Naive thymus-derived CD8-positive, alpha-beta T cell (primary cell): ENCODE results near the gene DLST. TPM values are rescaled to one million over a fixed set of nuclear protein-coding genes. Genes with fewer than 3 reads are reported as not detected.

Source experiments
- ATAC-seq, 2 donors: fragments of 150-1000 bp; cut with Tn5 transposase in 1 of 2; sonication (Bioruptor Pico), chemical (Tn5 transposase) in 1 of 2; 1 replicate in 1 of 2; 2 replicates in 1 of 2; pipeline ENCODE4 v1.10.0; 2021; ENCODE audit warnings: mild to moderate bottlenecking in 2 of 2, moderate library complexity in 2 of 2
- POLR2A ChIA-PET: fragments of 350-600 bp; sonication (Branson Sonifier 250); formaldehyde crosslinking; loops from one replicate; lab custom pipeline; 2021; ENCODE audit warnings: antibody characterized with exemption; lab: Charles Lee
- DNase-seq, 10 donors: peaks; one replicate each; pipeline versions ENCODE4 v3.0.0 to v3.0.0-alpha.2; 2020 to 2022
- H3K27ac Mint-ChIP-seq, 10 donors: one replicate each; pipeline ENCODE4 v1.8.0; 2020 to 2022; ENCODE audit warnings: mild to moderate bottlenecking in 10 of 10, mixed read lengths in 10 of 10, moderate library complexity in 4 of 10, inconsistent platforms in 1 of 10
- H3K27me3 Mint-ChIP-seq, 5 donors: one replicate each; pipeline ENCODE4 v1.8.0; 2021 to 2022; ENCODE audit warnings: mixed read lengths in 5 of 5
- H3K36me3 Mint-ChIP-seq, 3 donors: one replicate each; pipeline ENCODE4 v1.8.0; 2020 to 2022; ENCODE audit warnings: mixed read lengths in 3 of 3, mild to moderate bottlenecking in 2 of 3, inconsistent platforms in 1 of 3
- H3K4me1 Mint-ChIP-seq, 4 donors: one replicate each; pipeline ENCODE4 v1.8.0; 2021 to 2022; ENCODE audit warnings: mixed read lengths in 4 of 4
- H3K4me3 Mint-ChIP-seq, 10 donors: one replicate each; pipeline ENCODE4 v1.8.0; 2020 to 2022; ENCODE audit warnings: mild to moderate bottlenecking in 10 of 10, mixed read lengths in 10 of 10, moderate library complexity in 6 of 10, inconsistent platforms in 1 of 10
- H3K9me3 Mint-ChIP-seq, 9 donors: one replicate each; pipeline ENCODE4 v1.8.0; 2020 to 2022; ENCODE audit warnings: mixed read lengths in 9 of 9, mild to moderate bottlenecking in 3 of 9, inconsistent platforms in 1 of 9, moderate library complexity in 1 of 9
- polyA plus RNA-seq, 3 donors: library from polyadenylated mRNA; unstranded; fragments of 300-500 nt; fragmentation: Illumina TruSeq; gene quantifications; one replicate each; pipeline ENCODE4 v1.2.3, GENCODE V29; 2021
- total RNA-seq, 8 experiments: library from RNA in 2 of 8; stranded (reverse) in 2 of 8; gene quantifications; one replicate each; pipeline ENCODE4 v1.2.3 and lab custom pipeline; 2021 to 2026

DLST gene
- total and polyA plus RNA-seq, 5 experiments from 2014 or later, result 8.8 to 120 (median 9.3) TPM

DNA sequence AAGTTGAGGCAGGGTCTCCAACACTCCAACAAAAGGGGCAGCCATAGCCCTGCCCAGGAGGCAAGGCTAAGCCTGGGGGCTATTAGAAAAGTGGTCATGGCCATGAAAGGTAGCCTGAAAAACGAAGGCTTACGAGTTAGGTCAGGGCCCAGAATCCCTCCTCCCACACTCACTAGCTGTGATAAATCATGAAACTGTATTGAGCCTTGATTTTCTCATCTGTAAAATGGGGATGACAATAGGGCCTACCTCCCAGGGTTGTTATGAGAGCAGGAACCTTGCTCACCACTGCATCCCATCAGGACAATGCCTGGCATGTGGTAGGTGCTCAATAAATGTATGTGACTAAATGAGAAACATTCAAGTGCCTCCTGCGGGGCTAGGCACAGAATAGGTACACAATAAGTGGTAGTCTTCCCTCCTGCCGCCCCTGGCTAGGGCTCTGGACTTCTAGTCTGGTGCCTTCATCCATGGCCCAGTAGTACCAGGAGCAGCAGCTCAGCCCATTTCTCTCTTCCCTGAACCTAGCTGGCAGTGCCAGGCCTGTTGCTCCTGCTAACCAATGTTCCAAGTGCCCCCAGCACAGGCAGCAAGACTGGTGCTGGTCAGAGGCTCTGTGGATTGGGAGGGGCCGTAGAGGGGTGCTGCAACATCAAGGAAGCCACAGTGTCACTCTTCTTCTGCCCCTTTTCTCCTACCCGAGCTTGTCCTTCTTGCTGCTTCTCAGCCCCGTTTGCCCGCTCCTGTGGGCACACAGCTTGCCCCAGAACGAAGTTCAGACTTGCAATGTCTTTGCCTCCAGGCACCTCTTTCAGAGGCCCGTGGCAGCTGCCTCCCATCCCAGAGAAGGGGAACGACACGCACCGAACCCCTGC is 65.9 kb downstream of the DLST start:
- H3K27ac Mint-ChIP-seq, result peak overlapping the region in 1 of 10 donors; percentile 37

DNA sequence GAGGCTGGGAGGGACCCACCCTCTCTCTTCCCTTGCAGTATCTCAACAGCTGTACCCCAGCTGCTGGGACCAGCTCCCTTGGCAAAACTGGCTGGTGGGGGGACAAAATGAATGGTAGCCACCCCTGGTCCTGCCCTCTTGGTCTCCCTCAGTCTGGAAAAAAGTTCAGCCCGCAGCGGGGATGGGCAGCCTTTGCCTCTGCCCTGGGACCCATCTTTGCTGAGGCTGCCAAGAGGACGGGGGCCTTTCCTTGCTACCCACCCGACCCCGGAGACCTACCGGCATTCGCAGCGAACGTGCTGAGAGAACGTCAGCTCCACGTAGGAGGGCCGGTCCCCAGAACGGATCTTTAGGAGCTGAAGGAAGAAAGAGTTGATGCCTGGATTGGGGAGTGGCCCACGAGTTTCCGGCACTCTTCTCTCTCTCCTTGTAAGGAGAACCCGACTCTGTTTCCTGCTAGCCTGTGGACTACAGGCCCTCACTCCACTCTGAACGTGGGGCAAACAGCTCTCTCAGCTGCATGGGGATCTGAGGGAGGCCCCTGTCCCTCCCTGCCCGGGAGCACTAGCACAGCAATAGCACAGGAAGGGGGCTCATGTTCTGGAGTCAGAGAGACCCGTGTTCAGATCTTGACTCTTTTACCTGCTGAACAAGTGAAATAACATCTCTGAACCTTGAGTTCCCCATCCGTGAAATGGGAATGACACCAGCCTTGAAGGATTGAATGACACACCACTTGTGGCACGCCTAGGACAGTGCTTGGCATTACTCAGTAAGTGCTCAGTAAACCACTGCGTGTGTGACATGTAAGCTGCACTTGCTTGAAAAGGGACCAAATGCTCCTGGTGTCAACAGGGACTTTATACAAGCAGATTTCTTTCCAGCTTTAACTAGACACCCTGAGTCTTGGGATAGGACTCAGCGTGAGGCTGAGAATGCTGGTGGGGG is 66.8 kb downstream of the DLST start:
- Mint-ChIP-seq H3K27ac (peak overlapping the region in 1 of 10 donors; percentile 50), H3K36me3 (no peaks in the 10 kb centered on the region), H3K27me3 (peaks cover 0 to 9% (median 2%) of the 10 kb centered on the region in 5 donors), H3K9me3 (no peaks in the 10 kb centered on the region), H3K4me1 (peaks cover 7 to 8% (median 8%) of the 10 kb centered on the region in 4 donors), H3K4me3 (no peak overlapping the region)
- no peak for DNase-seq
- POLR2A ChIA-PET, result interaction anchor here (1.0 kb wide), 1 partner anchor 140 kb away, joined by 4 read pairs; no protein-coding TSS in a partner anchor
- ATAC-seq, result no peak

More for the DNA sequence above, 65.9 kb downstream of the DLST start:
- no peaks in the 10 kb centered on the region for H3K36me3 Mint-ChIP-seq
- H3K4me3 Mint-ChIP-seq, result no peak overlapping the region
- ATAC-seq (no peak), DNase-seq (no peak)
- no peaks in the 10 kb centered on the region for H3K9me3 Mint-ChIP-seq
- peaks cover 7 to 17% (median 17%) of the 10 kb centered on the region in 4 donors for H3K4me1 Mint-ChIP-seq
- POLR2A ChIA-PET, result no interaction called here
- peaks cover 0 to 6% (median 2%) of the 10 kb centered on the region in 5 donors for H3K27me3 Mint-ChIP-seq

DNA sequence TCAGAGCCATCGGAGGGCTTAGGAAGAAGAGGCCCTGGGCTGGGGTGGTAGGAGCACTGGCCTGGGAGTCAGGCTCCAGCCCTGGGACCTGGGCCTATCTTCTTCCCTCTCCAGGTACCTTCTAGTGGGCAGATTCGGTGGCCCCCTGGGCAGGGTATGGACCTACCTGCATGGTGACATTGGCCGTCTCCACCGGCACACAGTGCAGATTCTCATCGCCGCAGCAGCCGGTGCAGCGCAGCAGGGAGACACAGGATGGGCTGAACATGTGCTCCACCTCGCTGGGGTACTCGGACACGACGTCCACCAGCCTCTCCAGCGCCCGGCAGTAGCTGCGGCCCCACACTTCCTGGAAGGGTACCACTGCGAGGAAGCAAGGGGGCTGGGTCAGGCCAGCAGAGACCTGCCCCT is 67.5 kb downstream of the DLST start:
- Mint-ChIP-seq H3K4me1 (peaks cover 7 to 8% (median 7%) of the 10 kb centered on the region in 4 donors), H3K36me3 (no peaks in the 10 kb centered on the region), H3K27ac (no peak overlapping the region), H3K4me3 (no peak overlapping the region), H3K27me3 (peaks cover 0 to 12% (median 2%) of the 10 kb centered on the region in 5 donors), H3K9me3 (no peaks in the 10 kb centered on the region)
- DNase-seq, result no peak
- POLR2A ChIA-PET, result interaction anchor here (1.0 kb wide), 1 partner anchor 139 kb away, joined by 4 read pairs; no protein-coding TSS in a partner anchor
- ATAC-seq, result no peak

DNA sequence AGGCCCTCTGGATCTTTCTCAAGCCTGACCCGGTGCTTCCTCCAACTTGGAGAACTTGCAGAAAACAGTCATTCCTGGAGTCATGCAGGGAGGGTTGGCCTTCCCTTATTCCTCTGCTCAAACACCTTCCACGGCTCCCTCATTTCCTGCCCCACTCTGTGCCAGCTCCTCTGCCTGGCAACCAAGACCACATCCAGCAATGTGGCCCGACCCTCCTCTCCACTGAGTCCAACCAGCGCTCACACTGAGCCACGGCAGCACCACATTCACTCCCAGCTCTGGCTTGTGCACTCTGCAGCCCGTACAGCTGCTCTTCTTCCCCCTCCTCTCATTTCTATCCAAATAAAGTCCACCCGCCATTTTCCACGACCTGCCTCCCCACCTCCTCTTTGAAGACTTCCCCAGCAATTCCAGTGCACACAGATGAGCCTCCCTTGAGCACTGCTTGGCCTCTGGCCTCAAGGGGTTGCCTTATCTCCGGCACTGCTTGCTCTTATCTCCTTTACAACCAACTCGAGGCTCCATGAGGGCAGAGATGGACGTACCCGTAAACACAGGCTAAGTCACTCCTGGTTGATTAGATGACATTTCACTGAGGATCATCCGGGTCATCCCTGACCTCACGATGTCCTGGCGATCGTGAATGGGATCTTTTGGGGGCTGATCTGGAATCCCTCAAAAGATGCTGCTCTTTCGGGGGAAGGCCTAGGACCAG is 68.3 kb downstream of the DLST start:
- Mint-ChIP-seq H3K36me3 (no peaks in the 10 kb centered on the region), H3K27me3 (peaks cover 0 to 12% (median 2%) of the 10 kb centered on the region in 5 donors), H3K9me3 (no peaks in the 10 kb centered on the region), H3K27ac (no peak overlapping the region), H3K4me3 (no peak overlapping the region), H3K4me1 (peaks cover 7 to 8% (median 7%) of the 10 kb centered on the region in 4 donors)
- DNase-seq, result no peak
- no peak for ATAC-seq
- POLR2A ChIA-PET, result interaction anchor here (1.0 kb wide), 1 partner anchor 138 kb away, joined by 4 read pairs; no protein-coding TSS in a partner anchor

DNA sequence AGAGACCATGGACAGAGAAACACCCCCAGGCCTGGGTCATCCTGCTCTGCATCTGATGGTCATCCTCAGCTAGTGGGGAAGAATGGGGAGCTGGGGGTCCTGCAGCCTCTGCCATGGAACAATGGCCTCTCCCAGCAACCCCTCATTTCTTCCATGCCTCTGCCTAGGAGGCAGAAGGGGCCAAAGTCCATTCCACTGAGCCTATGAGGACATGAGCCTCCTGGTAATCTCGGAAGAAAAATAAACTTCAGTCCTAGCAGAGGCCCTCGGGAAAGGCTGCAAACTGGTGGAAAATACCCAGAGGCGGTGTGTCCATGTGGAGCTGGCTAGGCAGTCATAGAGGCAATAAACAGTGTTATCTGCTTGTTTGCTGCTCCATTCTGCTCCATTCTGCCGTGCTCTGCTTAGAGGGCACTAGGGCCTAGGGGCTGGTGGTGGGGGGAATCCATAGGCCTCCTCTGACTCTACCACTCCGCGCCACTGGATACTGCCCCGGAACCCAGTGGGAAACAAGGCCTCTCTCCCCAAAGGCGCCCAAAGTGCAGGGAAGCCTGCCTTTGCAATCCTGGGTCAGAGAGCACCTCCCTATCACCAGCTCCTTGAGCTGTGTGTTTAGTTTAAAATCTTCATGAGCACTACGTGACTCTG is 69.2 kb downstream of the DLST start:
- no peak for ATAC-seq
- DNase-seq, result no peak
- peaks cover 0 to 12% (median 2%) of the 10 kb centered on the region in 5 donors for H3K27me3 Mint-ChIP-seq
- no peak overlapping the region for H3K27ac Mint-ChIP-seq
- H3K36me3 Mint-ChIP-seq, result no peaks in the 10 kb centered on the region
- no peak overlapping the region for H3K4me3 Mint-ChIP-seq
- no peaks in the 10 kb centered on the region for H3K9me3 Mint-ChIP-seq
- peaks cover 7 to 8% (median 7%) of the 10 kb centered on the region in 4 donors for H3K4me1 Mint-ChIP-seq
- POLR2A ChIA-PET, result no interaction called here

DNA sequence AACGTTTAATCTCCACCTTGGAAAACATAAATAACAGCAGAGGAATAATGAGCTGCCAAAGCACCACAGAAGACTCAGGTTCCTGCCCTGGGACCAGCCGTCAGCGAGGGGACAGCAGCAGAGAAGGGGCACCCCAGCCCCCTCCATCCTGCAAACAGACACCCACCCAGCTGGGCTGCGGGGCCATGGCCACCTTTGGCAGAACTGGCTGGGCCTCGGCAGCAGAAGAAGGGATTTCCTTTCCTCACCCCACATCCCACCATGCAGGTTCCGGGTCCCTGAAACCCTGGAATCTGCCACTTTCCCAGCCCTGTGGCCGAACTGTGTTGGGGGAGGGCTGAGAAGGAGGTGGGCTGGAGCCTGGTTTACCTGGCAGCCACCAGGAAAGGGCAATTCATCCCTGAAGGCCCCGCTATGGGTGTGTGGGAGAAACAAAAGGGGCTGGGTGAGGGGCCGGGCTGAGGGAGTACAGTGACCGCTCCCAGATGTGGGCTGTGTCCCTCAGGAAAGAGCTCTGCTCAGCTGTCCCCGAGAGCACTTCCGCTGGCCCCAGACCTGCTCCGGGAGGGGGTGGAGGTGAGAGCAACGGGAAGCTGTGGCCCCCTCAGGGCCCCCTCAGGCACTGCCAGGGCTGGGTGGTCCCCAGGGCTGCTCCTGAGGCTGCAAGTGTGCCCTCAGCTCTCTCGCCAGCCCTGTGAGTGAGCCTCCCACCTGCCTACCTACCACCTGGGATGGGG is 69.9 kb downstream of the DLST start:
- ATAC-seq (no peak), DNase-seq (no peak)
- POLR2A ChIA-PET, result interaction anchor here (0.9 kb wide), 1 partner anchor 10 kb away, joined by 3 read pairs; no protein-coding TSS in a partner anchor
- Mint-ChIP-seq H3K27ac (no peak overlapping the region), H3K9me3 (no peaks in the 10 kb centered on the region), H3K4me3 (no peak overlapping the region), H3K27me3 (peaks cover 0 to 15% (median 7%) of the 10 kb centered on the region in 5 donors), H3K4me1 (peaks cover under 1 to 7% (median 2%) of the 10 kb centered on the region in 4 donors), H3K36me3 (no peaks in the 10 kb centered on the region)

DNA sequence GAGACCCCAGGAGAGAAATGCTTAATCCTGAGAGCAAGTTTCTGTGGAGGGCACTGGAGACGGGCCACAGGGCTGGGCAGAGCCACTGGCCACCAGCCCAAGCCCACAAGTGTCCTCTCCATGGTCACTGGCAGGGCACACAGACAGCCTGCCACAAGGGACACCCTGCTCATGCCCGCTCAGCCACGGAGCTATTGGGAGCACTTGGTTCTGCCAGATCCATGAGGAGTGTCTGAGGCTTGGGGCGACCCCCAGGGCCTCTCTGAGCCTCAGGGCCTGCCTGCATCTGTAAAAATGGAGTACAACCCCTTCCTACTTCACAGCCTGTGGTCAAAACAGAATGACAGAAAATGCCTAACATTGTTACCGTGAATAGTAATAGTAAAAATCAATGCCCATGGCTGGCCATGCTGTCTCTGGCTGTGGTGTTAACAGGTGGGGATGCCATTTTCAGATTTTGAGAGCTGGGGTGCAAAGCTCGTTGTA is 70.5 kb downstream of the DLST start:
- H3K4me3 Mint-ChIP-seq, result no peak overlapping the region
- H3K9me3 Mint-ChIP-seq, result no peaks in the 10 kb centered on the region
- no peaks in the 10 kb centered on the region for H3K36me3 Mint-ChIP-seq
- peaks cover 1 to 15% (median 10%) of the 10 kb centered on the region in 5 donors for H3K27me3 Mint-ChIP-seq
- POLR2A ChIA-PET, result interaction anchor here (0.6 to 0.9 kb wide), 2 partner anchors 9 to 83 kb away, joined by 3 to 4 read pairs; no protein-coding TSS in a partner anchor
- no peak for DNase-seq
- H3K4me1 Mint-ChIP-seq, result peaks cover 0 to 7% (median 0%) of the 10 kb centered on the region in 4 donors
- H3K27ac Mint-ChIP-seq, result no peak overlapping the region
- no peak for ATAC-seq

DNA sequence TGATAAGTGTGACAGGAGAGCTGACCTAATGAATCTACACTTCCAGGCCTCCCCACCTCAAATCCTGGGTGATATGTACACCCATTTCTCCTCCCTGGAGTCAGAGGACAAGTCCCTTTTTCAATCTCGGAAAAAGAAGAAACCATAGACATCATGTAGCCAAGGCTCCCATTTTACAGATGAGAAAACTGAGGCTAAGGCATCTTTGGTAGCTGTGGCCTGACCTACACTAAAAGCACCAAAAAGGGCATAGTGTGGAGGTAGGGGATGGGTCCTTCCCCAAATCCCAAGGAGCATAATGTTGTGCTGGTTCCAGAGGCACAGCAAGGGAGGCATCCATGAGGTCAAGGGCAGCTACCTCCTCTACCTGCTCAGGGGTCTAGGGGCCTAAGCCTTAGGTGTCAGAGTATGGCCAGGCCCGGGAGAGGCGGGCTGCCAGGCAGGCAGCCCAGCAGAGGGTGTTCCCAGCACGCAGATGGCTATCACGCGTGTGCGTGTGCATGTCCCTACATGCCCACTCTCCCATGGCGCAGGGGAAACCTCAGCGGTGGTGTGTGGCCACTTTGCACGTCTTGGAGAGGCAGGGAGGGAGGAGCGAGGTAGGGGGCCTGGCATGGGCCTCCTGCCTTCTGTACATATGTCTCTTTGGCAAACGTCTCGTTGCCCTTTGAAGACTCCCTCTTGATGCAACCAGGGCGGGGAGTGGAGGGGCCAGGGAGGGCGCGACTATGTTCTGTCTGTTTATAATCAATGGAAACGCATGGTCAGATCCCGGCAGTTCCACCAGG is 71.2 kb downstream of the DLST start:
- H3K36me3 Mint-ChIP-seq, result no peaks in the 10 kb centered on the region
- peak overlapping the region in 1 of 10 donors; percentile 46 for H3K4me3 Mint-ChIP-seq
- no peaks in the 10 kb centered on the region for H3K9me3 Mint-ChIP-seq
- ATAC-seq (no peak), DNase-seq (no peak)
- peaks cover 1 to 15% (median 10%) of the 10 kb centered on the region in 5 donors for H3K27me3 Mint-ChIP-seq
- H3K27ac Mint-ChIP-seq, result peak overlapping the region in 1 of 10 donors; percentile 15
- H3K4me1 Mint-ChIP-seq, result peaks cover 0 to 7% (median 0%) of the 10 kb centered on the region in 4 donors
- POLR2A ChIA-PET, result interaction anchor here (0.6 to 0.9 kb wide), 2 partner anchors 8 to 82 kb away, joined by 3 to 4 read pairs; no protein-coding TSS in a partner anchor
